K562 (cell line): ENCODE data around the gene TTLL12.

ENCODE experiments used
- CREM ChIP-seq: IDR thresholded peaks from 2 replicates; pipeline ENCODE4 v1.6.1; 2014; ENCODE audit warnings: antibody characterized with exemption, low read depth
- GABPB1 ChIP-seq: sonication (generic); formaldehyde crosslinking; IDR thresholded peaks from 2 replicates; pipeline ENCODE4 v1.8.0; 2022; ENCODE audit warnings: mild to moderate bottlenecking, missing genetic modification reagents
- POLR2A ChIP-seq: fragments of 450-650 bp; conservative IDR thresholded peaks from 2 replicates; pipeline ENCODE4 v1.6.1; 2016
- RAD21 ChIP-seq, 2 experiments: fragments of 250-450 bp in 1 of 2; fragments of 450-650 bp in 1 of 2; sonication (Bioruptor Pico) in 1 of 2; formaldehyde crosslinking in 1 of 2; IDR thresholded peaks in 1 of 2; conservative IDR thresholded peaks in 1 of 2; 2 replicates each; pipeline versions ENCODE4 v1.4.0 to v1.8.0; 2020 to 2022; ENCODE audit warnings: mild to moderate bottlenecking in 2 of 2, moderate library complexity in 1 of 2
- RFX5 ChIP-seq: IDR thresholded peaks from 2 replicates; pipeline ENCODE4 v1.6.1; 2011; ENCODE audit warnings: low read depth, mild to moderate bottlenecking, improper control_type of control experiment, low read length
- SETDB1 ChIP-seq: IDR thresholded peaks from one replicate; pipeline ENCODE4 v1.6.1; 2012; ENCODE audit warnings: low read length, control low read depth, inconsistent platforms
- SIN3A ChIP-seq, 2 experiments: fragments of 150-350 bp in 1 of 2; IDR thresholded peaks; 2 replicates each; pipeline ENCODE4 v1.6.1; 2011 to 2016; ENCODE audit warnings: borderline replicate concordance in 2 of 2, low read depth in 2 of 2, low read length in 2 of 2, mild to moderate bottlenecking in 2 of 2, moderate library complexity in 2 of 2; ENCODE audit not compliant: control insufficient read depth in 1 of 2
- SNRNP70 ChIP-seq: fragments of 200-400 bp; formaldehyde crosslinking; optimal IDR thresholded peaks from 2 replicates; pipeline ENCODE3; 2017; ENCODE audit warnings: low read depth, low read length
- SP1 ChIP-seq: sonication (generic); formaldehyde crosslinking; IDR thresholded peaks from 2 replicates; pipeline ENCODE4 v1.8.1; 2022; ENCODE audit warnings: mild to moderate bottlenecking, missing genetic modification reagents
- TEAD4 ChIP-seq, 2 experiments: sonication (generic) in 1 of 2; formaldehyde crosslinking in 1 of 2; IDR thresholded peaks; 2 replicates each; pipeline versions ENCODE4 v1.6.1 to v1.8.0; 2012 to 2022; ENCODE audit warnings: borderline replicate concordance in 1 of 2, inconsistent platforms in 1 of 2, low read length in 1 of 2, mild to moderate bottlenecking in 1 of 2, missing genetic modification reagents in 1 of 2
- TF ChIP-seq, protein P1 (sequence below): sonication (generic); formaldehyde crosslinking; IDR thresholded peaks from 2 replicates; pipeline ENCODE4 v1.8.1; 2022; ENCODE audit warnings: missing genetic modification reagents
- TF ChIP-seq, protein P2 (sequence below): sonication (generic); formaldehyde crosslinking; IDR thresholded peaks from 2 replicates; pipeline ENCODE4 v1.9.0; 2022; ENCODE audit warnings: mild to moderate bottlenecking, missing genetic modification reagents
- TF ChIP-seq, protein P3 (sequence below): sonication (generic); formaldehyde crosslinking; IDR thresholded peaks from 2 replicates; pipeline ENCODE4 v1.9.0; 2022; ENCODE audit warnings: mild to moderate bottlenecking, missing genetic modification reagents
- TF ChIP-seq, protein P4 (sequence below), 3 experiments: IDR thresholded peaks in 2 of 3; conservative IDR thresholded peaks in 1 of 3; 2 replicates each; pipeline ENCODE4 v1.5.1; 2011 to 2012; ENCODE audit warnings: low read length in 3 of 3, mild to moderate bottlenecking in 3 of 3, control low read depth in 2 of 3, improper control_type of control experiment in 1 of 3, inconsistent platforms in 1 of 3, low read depth in 1 of 3, mixed read lengths in 1 of 3, moderate library complexity in 1 of 3; ENCODE audit not compliant: insufficient read depth in 2 of 3

- TF ChIP-seq, protein P1, sequence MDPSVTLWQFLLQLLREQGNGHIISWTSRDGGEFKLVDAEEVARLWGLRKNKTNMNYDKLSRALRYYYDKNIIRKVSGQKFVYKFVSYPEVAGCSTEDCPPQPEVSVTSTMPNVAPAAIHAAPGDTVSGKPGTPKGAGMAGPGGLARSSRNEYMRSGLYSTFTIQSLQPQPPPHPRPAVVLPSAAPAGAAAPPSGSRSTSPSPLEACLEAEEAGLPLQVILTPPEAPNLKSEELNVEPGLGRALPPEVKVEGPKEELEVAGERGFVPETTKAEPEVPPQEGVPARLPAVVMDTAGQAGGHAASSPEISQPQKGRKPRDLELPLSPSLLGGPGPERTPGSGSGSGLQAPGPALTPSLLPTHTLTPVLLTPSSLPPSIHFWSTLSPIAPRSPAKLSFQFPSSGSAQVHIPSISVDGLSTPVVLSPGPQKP (CRISPR knock-in tag) = no peak
- no peak for TF ChIP-seq CREM
- TF ChIP-seq POLR2A = no peak
- TF ChIP-seq, protein P2, sequence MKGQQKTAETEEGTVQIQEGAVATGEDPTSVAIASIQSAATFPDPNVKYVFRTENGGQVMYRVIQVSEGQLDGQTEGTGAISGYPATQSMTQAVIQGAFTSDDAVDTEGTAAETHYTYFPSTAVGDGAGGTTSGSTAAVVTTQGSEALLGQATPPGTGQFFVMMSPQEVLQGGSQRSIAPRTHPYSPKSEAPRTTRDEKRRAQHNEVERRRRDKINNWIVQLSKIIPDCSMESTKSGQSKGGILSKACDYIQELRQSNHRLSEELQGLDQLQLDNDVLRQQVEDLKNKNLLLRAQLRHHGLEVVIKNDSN (CRISPR knock-in tag) = no peak
- TF ChIP-seq RFX5 = no peak
- TF ChIP-seq, protein P3, sequence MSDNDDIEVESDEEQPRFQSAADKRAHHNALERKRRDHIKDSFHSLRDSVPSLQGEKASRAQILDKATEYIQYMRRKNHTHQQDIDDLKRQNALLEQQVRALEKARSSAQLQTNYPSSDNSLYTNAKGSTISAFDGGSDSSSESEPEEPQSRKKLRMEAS (CRISPR knock-in tag) = no peak
- TF ChIP-seq SP1 (CRISPR knock-in tag) = no peak
- TF ChIP-seq SIN3A (IDR thresholded peaks at IDR 0.05; ENCODE audit: borderline replicate concordance in 2 of 2, control insufficient read depth in 1 of 2, low read depth in 2 of 2, low read length in 2 of 2) = no peak
- no peak for TF ChIP-seq TEAD4 (IDR thresholded peaks at IDR 0.05; ENCODE audit: low read length)
- TF ChIP-seq TEAD4 (CRISPR knock-in tag; IDR thresholded peaks at IDR 0.05; ENCODE audit: borderline replicate concordance) = no peak
- no peak for TF ChIP-seq GABPB1 (CRISPR knock-in tag)
- no peak for TF ChIP-seq RAD21 (CRISPR knock-in tag; conservative IDR thresholded peaks at IDR 0.05 in 1 of 2, IDR thresholded peaks at IDR 0.05 in 1 of 2)
- TF ChIP-seq, protein P4, sequence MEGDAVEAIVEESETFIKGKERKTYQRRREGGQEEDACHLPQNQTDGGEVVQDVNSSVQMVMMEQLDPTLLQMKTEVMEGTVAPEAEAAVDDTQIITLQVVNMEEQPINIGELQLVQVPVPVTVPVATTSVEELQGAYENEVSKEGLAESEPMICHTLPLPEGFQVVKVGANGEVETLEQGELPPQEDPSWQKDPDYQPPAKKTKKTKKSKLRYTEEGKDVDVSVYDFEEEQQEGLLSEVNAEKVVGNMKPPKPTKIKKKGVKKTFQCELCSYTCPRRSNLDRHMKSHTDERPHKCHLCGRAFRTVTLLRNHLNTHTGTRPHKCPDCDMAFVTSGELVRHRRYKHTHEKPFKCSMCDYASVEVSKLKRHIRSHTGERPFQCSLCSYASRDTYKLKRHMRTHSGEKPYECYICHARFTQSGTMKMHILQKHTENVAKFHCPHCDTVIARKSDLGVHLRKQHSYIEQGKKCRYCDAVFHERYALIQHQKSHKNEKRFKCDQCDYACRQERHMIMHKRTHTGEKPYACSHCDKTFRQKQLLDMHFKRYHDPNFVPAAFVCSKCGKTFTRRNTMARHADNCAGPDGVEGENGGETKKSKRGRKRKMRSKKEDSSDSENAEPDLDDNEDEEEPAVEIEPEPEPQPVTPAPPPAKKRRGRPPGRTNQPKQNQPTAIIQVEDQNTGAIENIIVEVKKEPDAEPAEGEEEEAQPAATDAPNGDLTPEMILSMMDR (IDR thresholded peaks at IDR 0.05 in 2 of 3, conservative IDR thresholded peaks at IDR 0.05 in 1 of 3; ENCODE audit: insufficient read depth in 2 of 3, low read depth in 1 of 3, low read length in 3 of 3) = no peak
- no peak for TF ChIP-seq SETDB1
- TF ChIP-seq SNRNP70 = no peak
These were observed 28.9 kb downstream of the TTLL12 start for GRCh38 chr22:43157874-43158546.
